NT2/D1 (cell line): Measurements from ENCODE around the gene IL3.
"Not testable (repeated sequence)": the region's sequence is repeated elsewhere in the genome, so short reads cannot be mapped to it uniquely, and the experiment has no call there.

Source experiments
- DNase-seq: peaks from one replicate; pipeline ENCODE4 v3.0.0-alpha.2; 2011; ENCODE audit warnings: low read depth, low spot score
- H3K27me3 ChIP-seq: 2 replicates; pipeline ENCODE4 v1.6.0; 2011; ENCODE audit warnings: mild to moderate bottlenecking; ENCODE audit not compliant: insufficient read length, insufficient read depth
- H3K36me3 ChIP-seq: 2 replicates; pipeline ENCODE4 v1.6.1; 2011; ENCODE audit warnings: mild to moderate bottlenecking, low read length, mixed read lengths; ENCODE audit not compliant: insufficient read depth, insufficient read length
- H3K4me1 ChIP-seq: 2 replicates; pipeline ENCODE4 v1.5.1; 2011; ENCODE audit not compliant: insufficient read depth, insufficient read length
- H3K4me3 ChIP-seq: 2 replicates; pipeline ENCODE4 v1.5.1; 2011; ENCODE audit warnings: low read depth; ENCODE audit not compliant: insufficient read length
- H3K9ac ChIP-seq: 2 replicates; pipeline ENCODE4 v1.6.0; 2011; ENCODE audit warnings: low read depth; ENCODE audit not compliant: insufficient read length
- H3K9me3 ChIP-seq: 2 replicates; pipeline ENCODE4 v1.5.1; 2011; ENCODE audit warnings: mild to moderate bottlenecking, low read length; ENCODE audit not compliant: insufficient read depth
- SUZ12 ChIP-seq: IDR thresholded peaks from 2 replicates; pipeline ENCODE4 v1.6.1; 2011; ENCODE audit not compliant: insufficient read length, insufficient read depth; ENCODE audit errors: extremely low read depth
- YY1 ChIP-seq: IDR thresholded peaks from 2 replicates; pipeline ENCODE4 v1.6.1; 2011; ENCODE audit not compliant: insufficient read length, insufficient read depth
- ZNF274 ChIP-seq: IDR thresholded peaks from 2 replicates; pipeline ENCODE4 v1.6.1; 2011; ENCODE audit warnings: mild to moderate bottlenecking, low read depth, low read length

The IL3 gene

DNA sequence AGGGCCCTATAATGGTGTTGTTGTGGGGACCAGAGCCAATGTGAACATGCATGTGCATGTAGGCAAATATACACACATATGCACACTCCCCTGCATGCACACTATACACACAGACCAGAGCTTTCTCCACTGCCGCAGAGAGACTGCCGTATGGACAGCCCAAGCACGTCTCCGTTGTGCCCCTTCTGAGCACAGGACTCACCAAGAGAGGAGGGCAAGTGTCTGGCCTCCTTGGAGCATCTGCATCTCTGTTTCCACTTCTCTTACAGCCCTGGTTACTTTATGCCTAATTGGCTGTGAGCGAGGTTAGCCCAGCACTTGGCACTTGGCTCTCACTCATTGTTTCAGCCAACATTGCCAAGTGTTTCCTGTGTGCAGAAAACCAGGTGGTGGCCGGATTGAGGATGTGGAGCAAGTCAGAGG, 43.5 kb downstream of the IL3 start:
- no peak for DNase-seq
- Histone ChIP-seq H3K4me1 (no peaks in the 10 kb centered on the region), H3K9ac (no peak overlapping the region)

GRCh38 chr5:132104556-132104955, 44.1 kb downstream of the IL3 start:
- no peak for DNase-seq
- Histone ChIP-seq H3K9me3 (no peaks in the 10 kb centered on the region), H3K4me3 (no peak overlapping the region), H3K4me1 (no peaks in the 10 kb centered on the region), H3K27me3 (no peaks in the 10 kb centered on the region), H3K9ac (no peak overlapping the region), H3K36me3 (no peaks in the 10 kb centered on the region)
- TF ChIP-seq SUZ12 (no peak), YY1 (no peak), ZNF274 (no peak)

More for the DNA sequence above, 43.5 kb downstream of the IL3 start:
- no peaks in the 10 kb centered on the region for H3K27me3 ChIP-seq
- TF ChIP-seq ZNF274 (no peak), SUZ12 (no peak), YY1 (no peak)
- H3K9me3 ChIP-seq: no peaks in the 10 kb centered on the region
- H3K4me3 ChIP-seq: no peak overlapping the region
- no peaks in the 10 kb centered on the region for H3K36me3 ChIP-seq

GRCh38 chr5:132105688-132106087, 45.2 kb downstream of the IL3 start:
- no peak overlapping the region for H3K9ac ChIP-seq
- no peaks in the 10 kb centered on the region for H3K9me3 ChIP-seq
- H3K4me1 ChIP-seq: no peaks in the 10 kb centered on the region
- no peak for DNase-seq
- H3K4me3 ChIP-seq: no peak overlapping the region
- no peaks in the 10 kb centered on the region for H3K36me3 ChIP-seq
- TF ChIP-seq YY1: no peak
- TF ChIP-seq SUZ12: no peak
- no peak for TF ChIP-seq ZNF274
- H3K27me3 ChIP-seq: no peaks in the 10 kb centered on the region

- H3K36me3 ChIP-seq, H3K27me3 ChIP-seq, H3K9me3 ChIP-seq, DNase-seq, H3K9ac ChIP-seq, H3K4me3 ChIP-seq, H3K4me1 ChIP-seq: not testable (repeated sequence)
Observed at GRCh38 chr5:132108495-132108894, 48.0 kb downstream of the IL3 start.

DNA sequence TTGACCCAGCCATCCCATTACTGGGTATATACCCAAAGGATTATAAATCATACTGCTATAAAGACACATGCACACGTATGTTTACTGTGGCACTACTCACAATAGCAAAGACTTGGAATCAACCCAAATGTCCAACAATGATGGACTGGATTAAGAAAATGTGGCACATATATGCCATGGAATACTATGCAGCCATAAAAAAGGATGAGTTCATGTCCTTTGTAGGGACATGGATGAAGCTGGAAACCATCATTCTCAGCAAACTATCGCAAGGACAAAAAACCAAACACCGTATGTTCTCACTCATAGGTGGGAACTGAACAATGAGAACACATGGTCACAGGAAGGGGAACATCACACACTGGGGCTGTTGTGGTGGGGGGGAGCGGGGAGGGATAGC, 48.5 kb downstream of the IL3 start:
- H3K36me3 ChIP-seq, DNase-seq, H3K9me3 ChIP-seq, H3K4me3 ChIP-seq, H3K4me1 ChIP-seq, H3K9ac ChIP-seq, H3K27me3 ChIP-seq: not testable (repeated sequence)

DNA sequence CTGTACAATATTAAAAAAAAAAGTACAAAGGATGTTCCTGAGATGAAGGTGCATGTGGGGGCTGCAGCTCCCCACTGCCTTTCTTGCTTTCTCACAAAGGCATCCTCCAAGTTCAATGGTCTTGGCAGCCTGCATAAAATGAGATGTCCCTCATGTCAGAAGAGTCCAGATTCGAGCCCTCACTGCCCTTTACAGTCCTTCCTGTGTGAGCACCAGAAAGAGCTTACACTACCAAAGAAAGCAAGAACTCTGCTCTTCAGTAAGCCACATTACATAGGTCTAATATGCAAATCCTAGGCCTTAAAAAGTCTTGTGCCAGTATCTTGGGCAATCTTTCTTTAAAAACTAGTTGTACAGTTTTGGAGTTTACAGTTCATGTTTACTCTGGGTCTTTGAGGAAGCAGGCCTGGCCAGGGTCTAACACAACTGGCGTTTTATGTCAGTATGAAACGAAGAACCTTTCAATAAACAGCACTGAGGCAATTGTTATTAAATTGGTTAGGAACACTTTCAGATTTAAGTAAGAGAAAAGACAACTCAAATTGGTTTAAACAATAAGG, 49.1 kb downstream of the IL3 start:
- Histone ChIP-seq H3K27me3 (no peaks in the 10 kb centered on the region), H3K4me3 (no peak overlapping the region), H3K9ac (no peak overlapping the region), H3K36me3 (no peaks in the 10 kb centered on the region), H3K9me3 (no peaks in the 10 kb centered on the region), H3K4me1 (no peaks in the 10 kb centered on the region)
- no peak for DNase-seq
- TF ChIP-seq SUZ12 (no peak), ZNF274 (no peak), YY1 (no peak)

DNA sequence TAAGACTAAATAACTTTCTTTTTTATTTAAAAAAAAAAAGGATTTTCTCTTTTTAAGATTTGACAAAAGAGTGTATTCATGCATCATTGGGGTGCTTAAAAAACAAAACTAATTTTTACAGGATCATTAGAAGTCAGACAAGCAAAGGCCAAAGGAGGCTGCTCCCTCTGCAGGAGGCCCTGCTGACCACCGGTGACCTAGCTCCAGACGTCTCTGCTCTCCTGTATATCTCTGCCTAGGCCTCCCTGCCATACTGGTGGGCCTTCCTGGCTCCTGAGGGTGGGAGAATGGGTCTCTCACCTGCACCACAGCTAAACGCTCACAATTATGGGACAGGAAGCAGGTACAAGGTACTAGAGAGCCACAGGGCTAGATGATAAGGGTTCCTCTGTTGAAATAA, 49.7 kb downstream of the IL3 start:
- Histone ChIP-seq H3K4me1 (no peaks in the 10 kb centered on the region), H3K9ac (no peak overlapping the region), H3K4me3 (no peak overlapping the region), H3K27me3 (no peaks in the 10 kb centered on the region), H3K9me3 (no peaks in the 10 kb centered on the region), H3K36me3 (no peaks in the 10 kb centered on the region)
- TF ChIP-seq ZNF274 (no peak), SUZ12 (no peak), YY1 (no peak)
- no peak for DNase-seq

- H3K27me3 ChIP-seq: no peaks in the 10 kb centered on the region
- TF ChIP-seq SUZ12 (no peak), ZNF274 (no peak), YY1 (no peak)
- no peaks in the 10 kb centered on the region for H3K36me3 ChIP-seq
- no peaks in the 10 kb centered on the region for H3K4me1 ChIP-seq
- H3K4me3 ChIP-seq: no peak overlapping the region
- H3K9ac ChIP-seq: no peak overlapping the region
- no peaks in the 10 kb centered on the region for H3K9me3 ChIP-seq
- DNase-seq: no peak
Observed at GRCh38 chr5:132110930-132111329, 50.5 kb downstream of the IL3 start.
